GM12878 (cell line): Measurements from ENCODE around the gene SERPINE1. TPM values are rescaled to one million over a fixed set of nuclear protein-coding genes. Genes with fewer than 3 reads are reported as not detected.

Experiments
- ATAC-seq: fragments of 200-7000 bp; cut with Tn5 transposase; 3 replicates; pipeline ENCODE4 v1.9.1; 2020; ENCODE audit warnings: mild to moderate bottlenecking, moderate library complexity
- BruUV-seq: library from RNA; stranded (reverse); fragments of 400-500 nt; replicated peaks from 2 replicates; lab custom pipeline; 2021; lab: Mats Ljungman, UMichigan
- CTCF ChIA-PET: fragments of 300-600 bp; sonication (Branson Sonifier 250); formaldehyde crosslinking; extraction: SDS; loops from one replicate; lab custom pipeline; 2021; ENCODE audit warnings: inconsistent platforms; lab: Yijun Ruan, JAX
- POLR2A ChIA-PET: fragments of 350-600 bp; formaldehyde crosslinking; extraction: SDS; loops from one replicate; lab custom pipeline; 2021; ENCODE audit warnings: inconsistent platforms; lab: Charles Lee
- RAD21 ChIA-PET: fragments of 300-600 bp; sonication (Branson Sonifier 250); formaldehyde crosslinking; loops from one replicate; lab custom pipeline; 2023; ENCODE audit warnings: antibody characterized with exemption; ENCODE audit not compliant: unreplicated experiment; lab: Charles Lee
- SMC1A ChIA-PET: fragments of 300-600 bp; sonication (Branson Sonifier 250); formaldehyde crosslinking; loops from one replicate; lab custom pipeline; 2023; ENCODE audit not compliant: unreplicated experiment, uncharacterized antibody; lab: Charles Lee
- DNase-seq: peaks from one replicate; pipeline ENCODE4 v3.0.0-alpha.2; 2011; ENCODE audit warnings: low read depth, low spot score
- FAIRE-seq: peaks from 3 replicates; lab custom pipeline; 2011; peaks lifted over from hg19 to GRCh38; lab: Jason Lieb, UNC
- H2AFZ ChIP-seq: 2 replicates; pipeline ENCODE4 v1.6.0; 2011; ENCODE audit warnings: low read depth, low read length, control low read depth; ENCODE audit not compliant: control insufficient read depth
- H3K27ac ChIP-seq: 2 replicates; pipeline ENCODE4 v1.5.1; 2011; ENCODE audit warnings: control low read depth; ENCODE audit not compliant: control insufficient read depth, insufficient read depth
- H3K27me3 ChIP-seq, 2 experiments: replicated peaks in 1 of 2; 2 replicates each; pipeline versions ENCODE4 v1.6.0 to v1.6.1; 2011; ENCODE audit warnings: low read length in 1 of 2; ENCODE audit not compliant: control insufficient read depth in 2 of 2, insufficient read depth in 2 of 2
- H3K36me3 ChIP-seq, 2 experiments: 2 replicates each; pipeline ENCODE4 v1.5.1; 2011; ENCODE audit warnings: low read length in 1 of 2; ENCODE audit not compliant: control insufficient read depth in 2 of 2, insufficient read depth in 2 of 2
- H3K4me1 ChIP-seq: 2 replicates; pipeline ENCODE4 v1.6.1; 2011; ENCODE audit warnings: mild to moderate bottlenecking, low read length, moderate library complexity, mixed read lengths; ENCODE audit not compliant: control insufficient read depth, insufficient read depth
- H3K4me2 ChIP-seq: 2 replicates; pipeline ENCODE4 v1.6.0; 2011; ENCODE audit warnings: control low read depth; ENCODE audit not compliant: control insufficient read depth, insufficient read depth
- H3K4me3 ChIP-seq: fragments of 200-600 bp; sonication (generic); 2 replicates; pipeline ENCODE4 v1.5.1; 2016
- H3K79me2 ChIP-seq: 2 replicates; pipeline ENCODE4 v1.6.0; 2011; ENCODE audit warnings: low read length; ENCODE audit not compliant: control insufficient read depth, insufficient read depth
- H3K9ac ChIP-seq: 2 replicates; pipeline ENCODE4 v1.8.0; 2011; ENCODE audit warnings: low read length, control low read depth, mixed read lengths; ENCODE audit not compliant: control insufficient read depth, insufficient read depth
- H3K9me3 ChIP-seq: replicated peaks from 3 replicates; pipeline ENCODE4 v1.5.1; 2011; ENCODE audit warnings: mild to moderate bottlenecking, low read length; ENCODE audit not compliant: control insufficient read depth, insufficient read depth
- H4K20me1 ChIP-seq: 2 replicates; pipeline ENCODE4 v1.6.0; 2011; ENCODE audit not compliant: control insufficient read depth, insufficient read depth
- EGR1 ChIP-seq, 2 experiments: IDR thresholded peaks; 1 replicate in 1 of 2; 2 replicates in 1 of 2; pipeline ENCODE4 v1.6.1; 2011 to 2012; ENCODE audit warnings: low read depth in 2 of 2, low read length in 2 of 2, borderline replicate concordance in 1 of 2, mild to moderate bottlenecking in 1 of 2, moderate library complexity in 1 of 2
- KDM1A ChIP-seq: fragments of 200-600 bp; sonication (generic); IDR thresholded peaks from 2 replicates; pipeline ENCODE4 v1.6.1; 2016; ENCODE audit warnings: borderline replicate concordance
- MEF2B ChIP-seq: fragments of 450-650 bp; IDR thresholded peaks from 2 replicates; pipeline ENCODE4 v1.6.1; 2018; ENCODE audit warnings: mild to moderate bottlenecking, moderate library complexity; ENCODE audit not compliant: partially characterized antibody, poor library complexity, severe bottlenecking
- RAD21 ChIP-seq: IDR thresholded peaks from 2 replicates; pipeline ENCODE4 v1.6.1; 2011; ENCODE audit warnings: mild to moderate bottlenecking, low read depth, low read length, moderate library complexity; ENCODE audit not compliant: insufficient read depth
- RAD51 ChIP-seq: fragments of 450-650 bp; IDR thresholded peaks from 2 replicates; pipeline ENCODE4 v1.6.1; 2016; ENCODE audit warnings: moderate library complexity, mild to moderate bottlenecking, inconsistent platforms
- SKIL ChIP-seq: fragments of 450-650 bp; IDR thresholded peaks from 2 replicates; pipeline ENCODE4 v1.6.1; 2017; ENCODE audit warnings: mild to moderate bottlenecking, low read depth, inconsistent platforms; ENCODE audit not compliant: poor library complexity, severe bottlenecking
- SMC3 ChIP-seq: IDR thresholded peaks from 2 replicates; pipeline ENCODE4 v1.6.1; 2011; ENCODE audit warnings: low read length, improper control_type of control experiment, borderline replicate concordance
- ZSCAN29 ChIP-seq: fragments of 450-650 bp; IDR thresholded peaks from 2 replicates; pipeline ENCODE4 v1.6.1; 2017; ENCODE audit warnings: mild to moderate bottlenecking, moderate library complexity
- WGBS: methylation state at CpG from one replicate; pipeline ENCODE4 v1.1.6; 2016; ENCODE audit warnings: low lambda C conversion rate; ENCODE audit not compliant: insufficient replicate concordance, insufficient coverage; ENCODE audit errors: missing lambda C conversion rate; 5-methylcytosine and 5-hydroxymethylcytosine counted together
- in situ Hi-C: fragments of 300-500 bp; cut with MboI; formaldehyde crosslinking; loops from 9 replicates; pipeline ENCODE4 v1.14.3; 2018; ENCODE audit warnings: mixed read lengths
- intact Hi-C: fragments of 100-400 bp; cut with micrococcal nuclease; formaldehyde crosslinking; loops from one replicate; pipeline ENCODE4 v1.14.2; 2022; ENCODE audit not compliant: unreplicated experiment
- polyA plus RNA-seq, 11 experiments: library from polyadenylated mRNA; depleted of rRNA in 4 of 11; unstranded in 6 of 11; stranded (reverse) in 5 of 11; fragments of >200 nt; fragmentation: Nextera tagmentation in 4 of 11; fragmentation: Illumina TruSeq in 1 of 11; extraction: Ambion mirVana in 4 of 11; extraction: Trizol in 1 of 11; gene quantifications; 1 replicate in 1 of 11; 2 replicates in 10 of 11; pipeline versions ENCODE4 v1.2.1 to v1.2.3, GENCODE V29; 2011 to 2016; ENCODE audit warnings: inconsistent platforms in 2 of 11, missing spikeins in 2 of 11, low read depth in 1 of 11
- total RNA-seq, 4 experiments: library from RNA; depleted of rRNA in 3 of 4; stranded (reverse); fragments of >200 nt in 3 of 4; fragmentation: Illumina TruSeq in 1 of 4; extraction: Trizol in 1 of 4; gene quantifications; 2 replicates each; pipeline versions ENCODE4 v1.2.1 to v1.2.3, GENCODE V29; 2013 to 2021
- TF ChIP-seq, protein P1 (sequence below): IDR thresholded peaks from 2 replicates; pipeline ENCODE4 v1.6.1; 2011; ENCODE audit warnings: low read depth, mild to moderate bottlenecking, low read length, moderate library complexity, borderline replicate concordance; ENCODE audit errors: extremely low read depth

The SERPINE1 gene
- total and polyA plus RNA-seq, 10 of the 15 experiments (the other 5 are each of a cell fraction or from before 2014, with no cell fraction given) = 0.20 to 2.4 (median 0.44) TPM

DNA sequence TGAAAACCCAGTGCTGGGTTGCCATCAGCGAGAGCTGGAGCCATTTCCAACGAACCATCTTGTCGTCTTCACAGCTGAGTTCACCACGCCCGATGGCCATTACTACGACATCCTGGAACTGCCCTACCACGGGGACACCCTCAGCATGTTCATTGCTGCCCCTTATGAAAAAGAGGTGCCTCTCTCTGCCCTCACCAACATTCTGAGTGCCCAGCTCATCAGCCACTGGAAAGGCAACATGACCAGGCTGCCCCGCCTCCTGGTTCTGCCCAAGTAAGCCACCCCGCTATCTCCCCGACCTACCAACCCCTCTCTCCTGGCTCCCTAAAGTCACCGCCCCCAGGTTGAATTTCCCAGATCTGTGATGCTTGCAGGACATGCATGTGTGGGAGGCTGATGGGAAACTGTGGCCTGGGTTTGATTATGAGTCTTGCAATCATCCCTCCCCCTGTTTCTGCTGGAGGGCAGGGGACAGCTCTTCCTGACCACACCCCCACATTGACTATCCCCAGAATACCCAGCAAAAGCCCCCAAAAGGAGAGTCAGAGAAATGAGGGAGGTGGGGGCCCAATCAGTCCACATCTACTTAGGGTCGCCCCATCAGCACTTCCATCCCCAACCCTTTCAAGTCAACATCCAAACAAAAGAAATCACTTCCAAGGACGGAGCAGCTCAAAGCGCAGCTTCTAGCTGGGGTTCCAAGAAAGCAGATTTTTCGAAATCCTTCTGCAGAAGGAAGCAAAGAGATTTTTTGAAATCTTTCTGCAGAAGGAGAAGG is 6.9 kb downstream of the SERPINE1 start:
- Histone ChIP-seq H3K79me2 (no peaks in the 10 kb centered on the region), H3K9me3 (no peaks in the 10 kb centered on the region), H3K27me3 (peaks cover 0 to 2% of the 10 kb centered on the region in 2 experiments; a peak in 2 of 4 replicates), H3K4me3 (no peak overlapping the region), H3K9ac (no peak overlapping the region), H2AFZ (no peak overlapping the region), H3K4me2 (no peak overlapping the region), H4K20me1 (no peaks in the 10 kb centered on the region), H3K27ac (no peak overlapping the region), H3K4me1 (peaks cover 3% of the 10 kb centered on the region), H3K36me3 (no peaks in the 10 kb centered on the region)
- WGBS = 17% methylated on average over 15 of the region's 15 CpGs
- RAD21 ChIA-PET = interaction anchor here (0.6 to 2.3 kb wide), 10 partner anchors 9 to 149 kb away, joined by 3 to 13 read pairs (median 3); partner anchors contain the start of genes FIS1 and TRIM56
- BruUV-seq = no TSS peak
- SMC1A ChIA-PET = interaction anchor here (0.6 to 3.1 kb wide), 6 partner anchors 10 to 413 kb away, joined by 3 to 12 read pairs (median 4); no protein-coding TSS in a partner anchor
- no peak for DNase-seq
- ATAC-seq = no peak
- no peak for FAIRE-seq
- POLR2A ChIA-PET = interaction anchor here (0.6 to 2.5 kb wide), 2 partner anchors 11 to 1200 kb away, joined by 3 to 12 read pairs; no protein-coding TSS in a partner anchor
- TF ChIP-seq EGR1 (IDR thresholded peaks at IDR 0.05; ENCODE audit: borderline replicate concordance in 1 of 2, low read depth in 2 of 2, low read length in 2 of 2) = no peak
- TF ChIP-seq SMC3 = no peak
- TF ChIP-seq RAD51 = no peak
- no peak for TF ChIP-seq RAD21
- TF ChIP-seq SKIL = no peak
- TF ChIP-seq MEF2B = no peak
- TF ChIP-seq, protein P1, sequence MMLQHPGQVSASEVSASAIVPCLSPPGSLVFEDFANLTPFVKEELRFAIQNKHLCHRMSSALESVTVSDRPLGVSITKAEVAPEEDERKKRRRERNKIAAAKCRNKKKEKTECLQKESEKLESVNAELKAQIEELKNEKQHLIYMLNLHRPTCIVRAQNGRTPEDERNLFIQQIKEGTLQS = no peak
- no peak for TF ChIP-seq KDM1A
- no peak for TF ChIP-seq ZSCAN29
- in situ Hi-C loops = no loop called here
- intact Hi-C loops = no loop called here
- CTCF ChIA-PET = interaction anchor here (0.7 to 3.4 kb wide), 8 partner anchors 8 to 239 kb away, joined by 3 to 21 read pairs (median 6); partner anchors contain the start of gene VGF
